Smooth muscle cell (in vitro differentiated cells): ENCODE measurements around the gene LMBR1. TPM values are rescaled to one million over a fixed set of nuclear protein-coding genes. Genes with fewer than 3 reads are reported as not detected.
"Not testable (repeated sequence)": the region's sequence is repeated elsewhere in the genome, so short reads cannot be mapped to it uniquely, and the experiment has no call there.

Source experiments
- DNase-seq: peaks from one replicate; lab custom pipeline; 2025; ENCODE audit not compliant: unreplicated experiment; lab: John Stamatoyannopoulos, UW
- H2AFZ ChIP-seq: fragments of 200-600 bp; sonication (generic); 2 replicates; pipeline ENCODE4 v1.6.0; 2016; ENCODE audit warnings: antibody characterized with exemption, low read depth, mild to moderate bottlenecking
- H3F3A ChIP-seq: fragments of 200-600 bp; sonication (generic); 2 replicates; pipeline ENCODE4 v1.6.0; 2017; ENCODE audit warnings: antibody characterized with exemption, low read depth
- H3K27ac ChIP-seq: fragments of 200-600 bp; sonication (generic); 2 replicates; pipeline ENCODE4 v1.5.1; 2016; ENCODE audit warnings: low read depth, mild to moderate bottlenecking
- H3K27me3 ChIP-seq: fragments of 200-600 bp; sonication (generic); 2 replicates; pipeline ENCODE4 v1.6.1; 2016; ENCODE audit warnings: low read depth, mild to moderate bottlenecking
- H3K36me3 ChIP-seq: fragments of 200-600 bp; sonication (generic); 2 replicates; pipeline ENCODE4 v1.5.1; 2016; ENCODE audit warnings: low read depth
- H3K4me1 ChIP-seq: fragments of 200-600 bp; sonication (generic); 2 replicates; pipeline ENCODE4 v1.5.1; 2016; ENCODE audit warnings: low read depth
- H3K4me2 ChIP-seq: fragments of 200-600 bp; sonication (generic); 2 replicates; pipeline ENCODE4 v1.6.0; 2016; ENCODE audit warnings: mild to moderate bottlenecking
- H3K4me3 ChIP-seq: fragments of 200-600 bp; sonication (generic); 2 replicates; pipeline ENCODE4 v1.5.1; 2016; ENCODE audit warnings: mild to moderate bottlenecking
- H3K79me2 ChIP-seq: fragments of 200-600 bp; sonication (generic); 2 replicates; pipeline ENCODE4 v1.6.0; 2016; ENCODE audit warnings: low read depth, mild to moderate bottlenecking
- H3K9ac ChIP-seq: fragments of 200-600 bp; sonication (generic); 2 replicates; pipeline ENCODE4 v1.6.0; 2016; ENCODE audit warnings: low read depth
- H3K9me3 ChIP-seq: fragments of 200-600 bp; sonication (generic); replicated peaks from 2 replicates; pipeline ENCODE4 v1.5.1; 2016; ENCODE audit warnings: low read depth
- H4K20me1 ChIP-seq: fragments of 200-600 bp; sonication (generic); 2 replicates; pipeline ENCODE4 v1.6.0; 2016; ENCODE audit warnings: low read depth
- CTCF ChIP-seq: fragments of 200-600 bp; sonication (generic); IDR thresholded peaks from 2 replicates; pipeline ENCODE4 v1.5.1; 2017; ENCODE audit warnings: borderline replicate concordance, mild to moderate bottlenecking, antibody characterized with exemption; ENCODE audit not compliant: insufficient read depth, poor library complexity, severe bottlenecking
- WGBS: methylation state at CpG from one replicate; pipeline ENCODE4 v1.1.7; 2016; ENCODE audit warnings: low lambda C conversion rate; 5-methylcytosine and 5-hydroxymethylcytosine counted together
- polyA plus RNA-seq: library from polyadenylated mRNA; unstranded; fragments of >200 nt; fragmentation: Nextera tagmentation; extraction: Ambion mirVana; gene quantifications from 2 replicates; pipeline ENCODE4 v1.2.1, GENCODE V29; 2016
- total RNA-seq: library from RNA; depleted of rRNA; stranded (reverse); fragments of >200 nt; gene quantifications from 2 replicates; pipeline ENCODE4 v1.2.3, GENCODE V29; 2014

Gene LMBR1
- total and polyA plus RNA-seq, 2 experiments from 2014 or later: 9.7 to 30.3 TPM

GRCh38 chr7:156857757-156858156 is 35.2 kb downstream of the LMBR1 start:
- 100% methylated on average over 1 of the region's 1 CpG for WGBS
- Histone ChIP-seq H4K20me1 (peaks cover under 1% of the 10 kb centered on the region), H3K36me3 (peaks cover 4% of the 10 kb centered on the region), H3K4me2 (no peak overlapping the region), H3K9me3 (peaks cover 17% of the 10 kb centered on the region), H3K4me1 (no peaks in the 10 kb centered on the region), H3K9ac (no peak overlapping the region), H3K27me3 (no peaks in the 10 kb centered on the region), H3K4me3 (no peak overlapping the region), H2AFZ (no peak overlapping the region), H3F3A (no peaks in the 10 kb centered on the region), H3K79me2 (peaks cover 39% of the 10 kb centered on the region), H3K27ac (no peak overlapping the region)
- TF ChIP-seq CTCF: no peak
- DNase-seq: no peak

- Histone ChIP-seq H3K4me2 (no peak overlapping the region), H3K4me3 (no peak overlapping the region), H3K27ac (no peak overlapping the region), H3K9me3 (peaks cover 10% of the 10 kb centered on the region), H3F3A (no peaks in the 10 kb centered on the region), H4K20me1 (peaks cover 12% of the 10 kb centered on the region), H3K79me2 (peaks cover 53% of the 10 kb centered on the region), H3K4me1 (no peaks in the 10 kb centered on the region), H3K9ac (no peak overlapping the region), H3K27me3 (no peaks in the 10 kb centered on the region), H2AFZ (no peak overlapping the region), H3K36me3 (peaks cover 4% of the 10 kb centered on the region)
- over 99% methylated on average over 5 of the region's 5 CpGs for WGBS
- DNase-seq: no peak
- TF ChIP-seq CTCF: no peak
Measured at GRCh38 chr7:156854654-156855053, 38.3 kb downstream of the LMBR1 start.

- Histone ChIP-seq H3K79me2 (peaks cover 58% of the 10 kb centered on the region), H3K4me2 (no peak overlapping the region), H3K27ac (no peak overlapping the region), H3K4me1 (no peaks in the 10 kb centered on the region), H3K9ac (no peak overlapping the region), H3K27me3 (no peaks in the 10 kb centered on the region), H2AFZ (no peak overlapping the region), H3F3A (no peaks in the 10 kb centered on the region), H3K36me3 (no peaks in the 10 kb centered on the region), H3K9me3 (no peaks in the 10 kb centered on the region), H4K20me1 (peaks cover 40% of the 10 kb centered on the region), H3K4me3 (no peak overlapping the region)
- no peak for TF ChIP-seq CTCF
- 97% methylated on average over 3 of the region's 3 CpGs for WGBS
- no peak for DNase-seq
Measured at GRCh38 chr7:156848979-156849378, 44.0 kb downstream of the LMBR1 start.

- no peaks in the 10 kb centered on the region for H3K9me3 ChIP-seq
- H3F3A ChIP-seq: no peaks in the 10 kb centered on the region
- H3K79me2 ChIP-seq: peaks cover 62% of the 10 kb centered on the region
- H4K20me1 ChIP-seq: peaks cover 48% of the 10 kb centered on the region
- H3K27me3 ChIP-seq: no peaks in the 10 kb centered on the region
- no peak overlapping the region for H3K4me2 ChIP-seq
- WGBS: 86% methylated on average over 5 of the region's 5 CpGs
- DNase-seq: no peak
- H2AFZ ChIP-seq: no peak overlapping the region
- H3K36me3 ChIP-seq: no peaks in the 10 kb centered on the region
- no peaks in the 10 kb centered on the region for H3K4me1 ChIP-seq
- H3K4me3 ChIP-seq: no peak overlapping the region
- no peak for TF ChIP-seq CTCF
- H3K9ac ChIP-seq: no peak overlapping the region
- no peak overlapping the region for H3K27ac ChIP-seq
Measured at GRCh38 chr7:156845379-156846101, 47.4 kb downstream of the LMBR1 start.

- not testable (repeated sequence) for H3K27ac ChIP-seq, H3K9me3 ChIP-seq, H3K9ac ChIP-seq, H3K4me3 ChIP-seq, H3F3A ChIP-seq, H3K4me1 ChIP-seq, H3K4me2 ChIP-seq, DNase-seq, H3K36me3 ChIP-seq, H3K27me3 ChIP-seq, H2AFZ ChIP-seq
- Histone ChIP-seq H3K79me2 (peaks cover 47% of the 10 kb centered on the region), H4K20me1 (peaks cover 57% of the 10 kb centered on the region)
- 81% methylated on average over 6 of the region's 6 CpGs for WGBS
Measured at GRCh38 chr7:156843582-156843981, 49.4 kb downstream of the LMBR1 start.
